Measurements from ENCODE around the gene PRRX2.

PRRX2 gene

DNA sequence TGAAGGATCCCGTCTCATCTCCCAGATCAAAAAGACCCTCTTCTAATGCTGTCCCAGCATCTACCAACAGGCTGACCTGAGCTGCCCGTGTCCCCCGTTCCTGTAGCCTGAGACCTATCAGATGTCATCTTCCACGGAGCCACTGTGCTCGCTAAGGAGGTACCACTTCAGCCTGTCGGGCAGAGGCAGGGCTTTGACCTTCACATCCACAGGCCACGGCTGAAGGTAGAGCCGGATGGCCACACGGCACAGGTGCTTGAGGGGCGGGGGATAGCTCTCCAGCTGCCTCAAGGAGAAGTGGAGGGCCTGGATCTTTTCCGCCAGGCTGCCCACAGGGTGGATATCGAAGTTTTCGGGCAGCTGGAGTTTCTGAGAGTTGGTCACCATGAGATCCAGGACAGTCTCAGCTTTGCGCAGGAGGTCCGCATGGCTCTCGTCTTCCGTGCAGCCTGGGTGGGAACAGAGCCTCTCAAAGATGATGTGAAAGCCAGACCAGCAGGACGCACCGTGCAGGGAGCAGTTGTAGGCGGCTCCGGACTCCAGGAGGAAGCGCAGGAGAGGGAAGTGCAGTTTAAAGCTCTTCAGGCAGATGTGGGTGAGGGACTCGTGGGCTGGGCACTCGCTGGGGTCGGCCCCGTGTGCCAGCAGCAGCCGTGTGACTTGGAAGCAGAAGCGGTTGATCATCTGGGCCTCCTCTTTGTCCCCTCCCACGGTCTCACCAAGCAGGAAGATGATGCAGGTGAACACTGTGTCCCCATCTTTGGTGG is 27.6 kb upstream of the PRRX2 start:
- no peak overlapping the region for H3K27ac ChIP-seq
- TF ChIP-seq, protein P1, sequence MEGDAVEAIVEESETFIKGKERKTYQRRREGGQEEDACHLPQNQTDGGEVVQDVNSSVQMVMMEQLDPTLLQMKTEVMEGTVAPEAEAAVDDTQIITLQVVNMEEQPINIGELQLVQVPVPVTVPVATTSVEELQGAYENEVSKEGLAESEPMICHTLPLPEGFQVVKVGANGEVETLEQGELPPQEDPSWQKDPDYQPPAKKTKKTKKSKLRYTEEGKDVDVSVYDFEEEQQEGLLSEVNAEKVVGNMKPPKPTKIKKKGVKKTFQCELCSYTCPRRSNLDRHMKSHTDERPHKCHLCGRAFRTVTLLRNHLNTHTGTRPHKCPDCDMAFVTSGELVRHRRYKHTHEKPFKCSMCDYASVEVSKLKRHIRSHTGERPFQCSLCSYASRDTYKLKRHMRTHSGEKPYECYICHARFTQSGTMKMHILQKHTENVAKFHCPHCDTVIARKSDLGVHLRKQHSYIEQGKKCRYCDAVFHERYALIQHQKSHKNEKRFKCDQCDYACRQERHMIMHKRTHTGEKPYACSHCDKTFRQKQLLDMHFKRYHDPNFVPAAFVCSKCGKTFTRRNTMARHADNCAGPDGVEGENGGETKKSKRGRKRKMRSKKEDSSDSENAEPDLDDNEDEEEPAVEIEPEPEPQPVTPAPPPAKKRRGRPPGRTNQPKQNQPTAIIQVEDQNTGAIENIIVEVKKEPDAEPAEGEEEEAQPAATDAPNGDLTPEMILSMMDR (conservative IDR thresholded peaks at IDR 0.05): no peak

DNA sequence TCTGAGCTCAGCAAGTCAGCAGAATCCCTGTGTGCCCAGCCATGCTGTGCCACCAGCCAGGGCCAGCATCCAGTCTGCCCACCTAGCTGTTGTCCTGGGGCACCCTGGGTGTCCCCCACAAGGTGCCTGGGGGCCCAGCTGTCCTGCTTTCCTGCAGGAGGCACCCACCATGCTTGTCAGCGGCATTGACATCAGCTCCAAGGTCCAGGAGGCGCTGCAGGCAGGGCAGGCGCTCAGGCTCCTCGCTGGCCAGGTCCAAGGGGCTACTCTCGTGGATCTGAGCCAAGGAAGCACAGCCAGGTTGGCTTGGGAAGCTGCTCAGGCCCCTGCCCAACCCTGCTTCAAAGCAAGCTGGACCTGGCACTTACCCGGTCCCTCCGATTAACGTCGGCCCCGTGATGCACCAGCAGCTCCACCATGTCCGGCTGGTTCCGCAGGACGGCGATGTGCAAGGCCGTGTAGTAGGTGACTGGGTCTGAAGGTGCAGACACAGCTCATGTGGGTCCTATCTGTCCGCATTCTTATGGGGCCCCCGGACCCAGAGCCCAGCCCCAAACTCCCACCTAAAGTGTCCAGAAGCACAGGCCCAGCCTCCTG is 26.3 kb upstream of the PRRX2 start:
- H3K27ac ChIP-seq: no peak overlapping the region
- TF ChIP-seq, protein P1 (conservative IDR thresholded peaks at IDR 0.05): no peak

DNA sequence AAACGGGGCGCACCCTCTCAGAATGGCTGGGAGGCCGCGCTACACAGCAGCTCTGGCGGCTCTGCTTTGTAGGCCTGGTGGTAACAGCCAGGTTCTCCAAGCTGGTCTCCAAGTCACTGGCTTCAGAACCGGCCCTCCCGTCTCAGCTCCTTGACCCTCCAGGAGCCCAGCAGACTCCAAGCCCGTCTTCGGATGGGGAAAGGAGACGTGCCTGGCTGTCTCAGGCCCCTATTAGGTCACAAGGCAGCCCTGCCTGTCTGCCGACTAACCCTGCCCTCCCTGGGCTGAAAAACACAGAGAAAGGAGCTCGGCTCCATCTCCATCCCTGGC is 25.7 kb upstream of the PRRX2 start:
- TF ChIP-seq, protein P1 (conservative IDR thresholded peaks at IDR 0.05): no peak
- H3K27ac ChIP-seq: 0 out of 2 replicates have a peak overlapping the region, but pooled peaks have one; percentile 16

DNA sequence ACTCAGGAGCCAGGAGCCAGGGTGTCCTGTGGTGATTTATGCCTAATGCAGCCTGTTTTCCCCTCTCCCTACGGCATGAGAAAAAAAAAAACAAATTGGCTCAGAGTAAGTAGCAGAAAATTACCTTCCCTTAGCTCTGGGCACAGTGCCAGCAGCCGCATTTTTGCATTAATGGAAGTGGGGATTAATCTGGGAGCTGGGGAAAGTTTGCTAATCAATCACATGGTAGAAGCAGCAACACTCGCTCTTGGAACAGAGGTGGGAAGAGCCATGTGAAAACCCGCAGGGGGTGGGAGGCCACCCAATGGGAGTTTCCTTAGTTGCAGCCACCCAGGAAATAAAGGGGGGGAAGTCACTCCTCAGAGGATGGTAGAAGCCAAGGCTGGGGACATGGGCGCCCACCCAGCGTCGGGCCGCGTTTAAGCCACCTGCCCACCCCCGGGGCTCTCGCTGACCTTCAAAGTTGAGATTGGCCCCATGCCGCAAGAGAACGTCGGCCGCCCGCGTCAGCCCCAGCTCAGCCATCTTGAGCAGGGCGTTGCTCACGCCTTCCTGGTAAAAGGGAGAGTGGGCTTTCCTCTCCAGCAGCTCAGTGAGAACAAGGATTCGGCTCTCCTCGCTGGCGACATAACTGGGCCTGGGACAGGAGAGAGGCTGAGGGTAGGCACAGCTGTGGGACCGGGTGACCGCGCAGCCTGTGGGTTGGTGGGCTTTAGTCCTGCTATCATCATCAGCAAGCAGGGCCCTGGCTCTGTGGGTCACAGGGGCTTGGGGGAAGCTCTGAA is 25.2 kb upstream of the PRRX2 start:
- peak overlapping the region; percentile 83; the same call in 1 of the 2 replicates for H3K27ac ChIP-seq
- TF ChIP-seq, protein P1 (conservative IDR thresholded peaks at IDR 0.05): no peak

DNA sequence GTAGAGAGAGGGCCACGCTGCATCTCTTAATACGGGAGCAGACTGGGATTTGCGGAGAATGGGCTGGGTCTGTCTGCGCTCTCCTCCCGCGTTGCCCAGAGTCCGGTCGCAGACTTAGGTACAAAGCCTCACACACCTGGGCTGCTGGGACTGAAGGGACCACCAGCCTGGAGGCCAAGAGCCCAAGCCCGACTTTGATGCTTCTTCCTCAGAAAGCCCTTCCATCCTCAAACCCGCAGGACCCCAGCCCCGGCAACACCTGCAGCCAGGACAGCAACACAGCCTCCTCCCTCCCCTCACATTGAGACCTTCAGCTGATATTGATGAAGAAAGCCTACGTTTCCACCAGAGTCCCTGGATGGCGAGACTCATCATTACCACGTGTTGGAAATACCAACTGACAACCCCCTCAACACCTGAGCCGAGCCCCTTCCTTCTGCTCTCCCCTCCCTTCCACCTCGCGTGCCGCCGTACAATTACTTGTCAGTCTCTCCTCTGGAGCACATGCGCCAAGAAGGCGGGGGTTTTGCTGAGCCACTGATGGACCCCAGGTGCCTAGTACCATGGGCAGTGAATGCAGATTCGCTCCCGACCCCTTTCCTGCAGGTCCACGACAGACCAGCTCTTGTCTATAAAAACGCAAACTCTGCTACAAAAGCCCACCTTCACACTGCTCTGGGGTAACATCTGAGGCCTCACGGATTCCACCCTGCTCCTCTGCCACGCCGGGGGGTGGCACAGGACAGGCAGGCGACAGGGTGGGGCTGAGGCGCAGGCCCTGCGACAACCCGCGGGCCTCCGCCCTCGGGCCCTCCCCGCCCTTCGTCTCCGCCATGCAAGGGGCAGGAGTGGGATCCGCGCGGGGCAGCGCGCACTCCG is 24.3 kb upstream of the PRRX2 start:
- TF ChIP-seq, protein P1 (conservative IDR thresholded peaks at IDR 0.05): no peak
- peak overlapping the region; percentile 83 for H3K27ac ChIP-seq

DNA sequence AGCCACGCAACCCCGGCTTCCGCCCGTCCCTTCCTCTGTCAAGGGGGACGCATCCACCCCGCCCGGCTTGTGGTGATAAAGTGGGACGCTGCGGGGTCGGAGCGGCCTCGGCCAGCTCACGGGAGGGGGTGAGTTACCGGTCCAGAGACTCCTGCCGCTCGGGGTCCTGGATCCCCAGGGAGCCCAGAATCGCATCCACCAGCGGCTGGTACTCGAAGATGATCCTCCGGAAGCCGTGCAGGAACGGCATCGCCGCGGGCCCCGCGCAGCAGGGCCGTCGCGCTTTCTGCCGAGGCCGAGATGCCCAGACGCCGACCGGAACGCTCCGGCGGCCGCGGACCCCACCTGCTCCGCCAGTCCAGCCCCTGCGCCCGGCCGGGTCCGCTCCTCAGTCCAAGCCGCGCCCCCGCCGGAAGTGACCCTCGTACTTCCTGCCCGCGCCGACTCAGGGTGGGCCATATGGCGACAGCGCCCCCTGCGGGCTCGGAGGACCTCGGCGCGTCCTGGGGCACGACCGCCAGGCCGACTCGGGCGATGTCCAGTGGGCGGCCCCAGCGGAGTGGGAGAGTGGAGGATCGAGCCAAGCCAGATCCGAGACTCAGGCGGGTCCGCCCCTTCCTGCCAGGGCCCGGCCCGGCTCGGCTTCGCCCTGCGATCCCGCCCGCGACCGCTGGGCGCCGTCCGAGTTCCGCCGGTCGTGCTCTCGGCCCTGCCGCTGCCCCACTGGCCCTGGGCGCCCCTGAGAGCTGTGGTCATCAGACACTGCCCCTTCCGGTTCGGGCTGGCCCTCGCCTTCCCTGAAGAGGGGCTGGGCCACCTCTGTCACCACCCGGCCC is 23.5 kb upstream of the PRRX2 start, which contains the start of gene ASB6:
TSS of gene ASB6 (minus strand) at position 402 of the 836 bp plus-strand sequence. CDS start at position 250, 152 bp downstream.
- H3K27ac ChIP-seq: peak within 1 kb of the TSS; percentile 83
- TF ChIP-seq, protein P1 (conservative IDR thresholded peaks at IDR 0.05): peak; percentile 100

Measured in VCaP (cell line).